ENCODE measurements around the gene BTK.

DNA sequence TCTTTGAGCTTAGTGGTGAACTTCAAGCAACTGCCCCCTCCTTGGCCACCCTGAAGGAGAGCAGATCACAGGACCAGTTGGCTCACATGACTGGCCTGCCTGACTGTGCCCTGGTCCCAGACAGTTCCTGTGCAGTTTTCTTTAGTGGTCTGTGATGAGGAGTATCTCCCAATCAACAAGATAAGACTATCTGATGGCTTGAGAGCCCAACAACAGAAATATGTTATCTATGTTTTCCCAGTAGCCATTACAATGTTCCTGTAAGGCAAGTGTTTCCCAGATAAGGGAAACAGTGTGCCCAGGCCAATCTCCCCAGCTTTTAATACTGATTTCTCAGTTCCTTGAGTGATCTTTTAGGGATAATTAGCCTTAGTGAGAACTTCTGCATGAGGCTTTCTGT is 23.2 kb downstream of the BTK start:
- TF ChIP-seq, protein P1, sequence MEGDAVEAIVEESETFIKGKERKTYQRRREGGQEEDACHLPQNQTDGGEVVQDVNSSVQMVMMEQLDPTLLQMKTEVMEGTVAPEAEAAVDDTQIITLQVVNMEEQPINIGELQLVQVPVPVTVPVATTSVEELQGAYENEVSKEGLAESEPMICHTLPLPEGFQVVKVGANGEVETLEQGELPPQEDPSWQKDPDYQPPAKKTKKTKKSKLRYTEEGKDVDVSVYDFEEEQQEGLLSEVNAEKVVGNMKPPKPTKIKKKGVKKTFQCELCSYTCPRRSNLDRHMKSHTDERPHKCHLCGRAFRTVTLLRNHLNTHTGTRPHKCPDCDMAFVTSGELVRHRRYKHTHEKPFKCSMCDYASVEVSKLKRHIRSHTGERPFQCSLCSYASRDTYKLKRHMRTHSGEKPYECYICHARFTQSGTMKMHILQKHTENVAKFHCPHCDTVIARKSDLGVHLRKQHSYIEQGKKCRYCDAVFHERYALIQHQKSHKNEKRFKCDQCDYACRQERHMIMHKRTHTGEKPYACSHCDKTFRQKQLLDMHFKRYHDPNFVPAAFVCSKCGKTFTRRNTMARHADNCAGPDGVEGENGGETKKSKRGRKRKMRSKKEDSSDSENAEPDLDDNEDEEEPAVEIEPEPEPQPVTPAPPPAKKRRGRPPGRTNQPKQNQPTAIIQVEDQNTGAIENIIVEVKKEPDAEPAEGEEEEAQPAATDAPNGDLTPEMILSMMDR (IDR thresholded peaks at IDR 0.05; ENCODE audit: insufficient read depth, low read depth, low read length): no peak
- TF ChIP-seq EZH2 (IDR thresholded peaks at IDR 0.05; ENCODE audit: insufficient read depth, low read length): no peak
